Endodermal cell (in vitro differentiated cells): Measurements from ENCODE around the gene CAMTA1. TPM values are rescaled to one million over a fixed set of nuclear protein-coding genes. Genes with fewer than 3 reads are reported as not detected.

Experiments used
- DNase-seq: peaks from one replicate; pipeline ENCODE4 v3.0.0-alpha.2; 2017
- H3K27ac ChIP-seq: 2 replicates; pipeline ENCODE4 v1.5.1; 2013; ENCODE audit warnings: mild to moderate bottlenecking, low read depth, low read length, moderate library complexity
- H3K27me3 ChIP-seq: 2 replicates; pipeline ENCODE4 v1.6.1; 2013; ENCODE audit warnings: mild to moderate bottlenecking, low read length, moderate library complexity; ENCODE audit not compliant: insufficient read depth, control insufficient read depth, poor library complexity, severe bottlenecking
- H3K36me3 ChIP-seq: 2 replicates; pipeline ENCODE4 v1.7.0; 2013; ENCODE audit warnings: mild to moderate bottlenecking, low read length, moderate library complexity; ENCODE audit not compliant: control insufficient read depth, insufficient read depth
- H3K4me1 ChIP-seq: one replicate; pipeline ENCODE4 v1.7.0; 2013; ENCODE audit warnings: low read length; ENCODE audit not compliant: control insufficient read depth, insufficient read depth
- H3K4me3 ChIP-seq: 2 replicates; pipeline ENCODE4 v1.5.1; 2013; ENCODE audit warnings: mild to moderate bottlenecking, low read length, moderate library complexity
- H3K9ac ChIP-seq: 2 replicates; pipeline ENCODE4 v1.6.1; 2013; ENCODE audit warnings: mild to moderate bottlenecking, low read length, moderate library complexity; ENCODE audit not compliant: poor library complexity, severe bottlenecking; ENCODE audit errors: extremely low read depth
- H3K9me3 ChIP-seq: 2 replicates; pipeline ENCODE4 v1.6.1; 2013; ENCODE audit warnings: mild to moderate bottlenecking, low read length, moderate library complexity; ENCODE audit not compliant: control insufficient read depth
- H3K27ac Mint-ChIP-seq: 2 replicates; pipeline ENCODE4 v1.8.0; 2020; ENCODE audit warnings: mixed read lengths
- H3K27me3 Mint-ChIP-seq: 2 replicates; pipeline ENCODE4 v1.8.0; 2021; ENCODE audit warnings: mild to moderate bottlenecking, mixed read lengths; ENCODE audit not compliant: insufficient read depth
- H3K36me3 Mint-ChIP-seq: 2 replicates; pipeline ENCODE4 v1.8.0; 2020; ENCODE audit warnings: low read depth, mixed read lengths
- H3K4me1 Mint-ChIP-seq: 2 replicates; pipeline ENCODE4 v1.8.0; 2020; ENCODE audit warnings: mixed read lengths
- H3K4me3 Mint-ChIP-seq: 2 replicates; pipeline ENCODE4 v1.8.0; 2020; ENCODE audit warnings: mild to moderate bottlenecking, moderate library complexity, mixed read lengths
- H3K9me3 Mint-ChIP-seq: 2 replicates; pipeline ENCODE4 v1.8.0; 2020; ENCODE audit warnings: mild to moderate bottlenecking, mixed read lengths
- CTCF ChIP-seq: fragments of 200-600 bp; sonication (generic); conservative IDR thresholded peaks from 2 replicates; pipeline ENCODE4 v1.5.0; 2021; ENCODE audit warnings: antibody characterized with exemption, mild to moderate bottlenecking
- WGBS, 2 experiments: methylation state at CpG; one replicate each; pipeline versions ENCODE4 v1.1.5 to v1.1.7; 2013; ENCODE audit warnings: missing lambda C conversion rate in 2 of 2, mixed read lengths in 1 of 2; ENCODE audit not compliant: insufficient coverage in 1 of 2, insufficient read length in 1 of 2; 5-methylcytosine and 5-hydroxymethylcytosine counted together
- total RNA-seq, 2 donors: library from RNA; stranded (reverse); fragmentation: NEBNext Ultra II Directional in 1 of 2; extraction: Animal tissue kit (Norgen Biotek cat#: 25700) in 1 of 2; gene quantifications; 2 replicates in 1 of 2; 3 replicates in 1 of 2; pipeline ENCODE4 v1.2.1, GENCODE V29; 2021

Gene CAMTA1
- total RNA-seq, 2 donors from 2014 or later, result 123 to 137 TPM

GRCh38 chr1:7442918-7443317, 657.7 kb downstream of the CAMTA1 start:
- Histone ChIP-seq H3K4me1 (no peaks in the 10 kb centered on the region), H3K9me3 (no peaks in the 10 kb centered on the region), H3K27ac (no peak overlapping the region), H3K9ac (no peak overlapping the region), H3K27me3 (no peaks in the 10 kb centered on the region), H3K4me3 (no peak overlapping the region), H3K36me3 (no peaks in the 10 kb centered on the region)
- no peak overlapping the region for H3K27ac Mint-ChIP-seq
- DNase-seq, result no peak
- 89 to 96% methylated on average over 5 to 6 of the region's 6 CpGs for WGBS, 2 experiments
- no peak overlapping the region for H3K4me3 Mint-ChIP-seq
- H3K9me3 Mint-ChIP-seq, result no peaks in the 10 kb centered on the region
- no peaks in the 10 kb centered on the region for H3K36me3 Mint-ChIP-seq
- TF ChIP-seq CTCF, result no peak
- H3K27me3 Mint-ChIP-seq, result peaks cover 4% of the 10 kb centered on the region
- no peaks in the 10 kb centered on the region for H3K4me1 Mint-ChIP-seq

GRCh38 chr1:7444363-7444762, 659.1 kb downstream of the CAMTA1 start:
- no peak overlapping the region for H3K4me3 ChIP-seq
- H3K36me3 Mint-ChIP-seq, result no peaks in the 10 kb centered on the region
- no peaks in the 10 kb centered on the region for H3K36me3 ChIP-seq
- H3K27ac ChIP-seq, result no peak overlapping the region
- H3K9ac ChIP-seq, result no peak overlapping the region
- no peak for DNase-seq
- H3K27me3 Mint-ChIP-seq, result peaks cover 2% of the 10 kb centered on the region
- no peaks in the 10 kb centered on the region for H3K4me1 ChIP-seq
- H3K4me1 Mint-ChIP-seq, result no peaks in the 10 kb centered on the region
- no peaks in the 10 kb centered on the region for H3K9me3 Mint-ChIP-seq
- 85 to 90% methylated on average over 2 to 4 of the region's 4 CpGs for WGBS, 2 experiments
- H3K9me3 ChIP-seq, result no peaks in the 10 kb centered on the region
- H3K4me3 Mint-ChIP-seq, result no peak overlapping the region
- no peaks in the 10 kb centered on the region for H3K27me3 ChIP-seq
- TF ChIP-seq CTCF, result no peak
- peak overlapping the region; percentile 50 for H3K27ac Mint-ChIP-seq

GRCh38 chr1:7447093-7447492, 661.8 kb downstream of the CAMTA1 start:
- TF ChIP-seq CTCF, result no peak
- no peak overlapping the region for H3K27ac ChIP-seq
- Mint-ChIP-seq H3K4me1 (no peaks in the 10 kb centered on the region), H3K27ac (no peak overlapping the region), H3K9me3 (no peaks in the 10 kb centered on the region), H3K4me3 (no peak overlapping the region), H3K27me3 (no peaks in the 10 kb centered on the region), H3K36me3 (no peaks in the 10 kb centered on the region)
- 92% methylated on average over 8 of the region's 9 CpGs; no CpG with 5 or more reads in 1 of the 2 experiments for WGBS, 2 experiments
- no peak for DNase-seq
- H3K4me1 ChIP-seq, result no peaks in the 10 kb centered on the region
- no peak overlapping the region for H3K4me3 ChIP-seq
- no peaks in the 10 kb centered on the region for H3K9me3 ChIP-seq
- no peaks in the 10 kb centered on the region for H3K36me3 ChIP-seq
- no peaks in the 10 kb centered on the region for H3K27me3 ChIP-seq
- H3K9ac ChIP-seq, result no peak overlapping the region
